HG03558 (cell line): ENCODE results near the gene GABBR2.

Experiments used
- ATAC-seq: cut with Tn5 transposase; IDR thresholded peaks from one replicate; pipeline ENCODE4 v1.9.1; 2021; ENCODE audit warnings: moderate number of reproducible peaks; ENCODE audit not compliant: unreplicated experiment; ENCODE audit errors: extremely low read depth

Gene GABBR2

GRCh38 chr9:98708933-98709911 lies at the start of gene GABBR2:
Gene GABBR2, minus strand, starts transcription at chr9:98708935. Its CDS starts 198 bp downstream, at chr9:98708737.
- no peak for ATAC-seq

DNA sequence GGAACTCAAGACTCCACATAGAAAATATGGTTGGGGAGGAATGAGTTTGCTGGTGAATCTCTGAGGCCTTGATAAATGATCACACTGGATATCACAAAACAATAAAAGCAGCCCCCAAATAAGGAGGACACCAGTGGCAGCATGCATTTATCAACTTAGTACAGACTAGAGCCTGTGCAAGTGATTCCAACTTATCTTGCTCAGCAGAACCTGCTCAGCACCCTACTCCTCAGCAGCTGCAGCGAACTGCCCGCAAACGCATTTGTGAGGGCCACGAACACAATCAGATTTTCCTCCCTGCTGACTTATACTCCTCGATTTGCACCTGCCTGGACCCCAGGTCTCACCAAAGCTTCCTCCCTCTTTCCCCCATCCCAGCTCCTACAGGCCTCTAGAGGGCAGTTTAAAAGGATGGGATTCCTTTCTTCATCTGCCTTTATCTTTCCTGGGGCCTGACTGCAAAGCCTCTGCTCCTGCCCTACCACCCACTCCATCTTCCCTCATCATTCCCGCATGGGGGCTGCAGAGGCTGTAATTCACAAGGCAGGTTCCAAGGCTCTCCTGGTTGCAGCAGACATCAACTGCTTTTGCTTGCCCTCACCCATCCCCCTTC lies 46.4 kb upstream of the GABBR2 start:
- no peak for ATAC-seq

- no peak for ATAC-seq
Observed at GRCh38 chr9:98751210-98751609, 42.5 kb upstream of the GABBR2 start.

GRCh38 chr9:98750364-98751060 lies 41.8 kb upstream of the GABBR2 start:
- ATAC-seq, result no peak

DNA sequence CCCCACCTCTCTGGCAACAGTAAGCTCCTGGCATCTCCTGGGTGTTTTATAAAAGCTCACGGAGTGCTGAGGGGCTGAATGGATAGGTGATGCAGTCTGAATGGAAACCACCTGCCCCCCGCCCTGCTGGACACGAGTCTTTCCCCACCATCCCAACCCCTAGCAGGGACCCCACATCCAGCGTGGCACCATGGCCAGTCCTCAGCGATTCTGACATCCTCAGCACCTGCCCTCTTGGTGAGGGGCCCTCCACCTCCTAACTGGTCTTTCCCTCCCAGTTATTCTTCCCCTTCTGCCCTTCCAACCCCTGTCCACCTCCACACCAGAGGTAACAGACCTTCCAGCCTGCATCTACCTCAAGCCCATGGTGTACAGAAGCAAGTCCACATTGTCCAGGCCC lies 38.7 kb upstream of the GABBR2 start:
- no peak for ATAC-seq

DNA sequence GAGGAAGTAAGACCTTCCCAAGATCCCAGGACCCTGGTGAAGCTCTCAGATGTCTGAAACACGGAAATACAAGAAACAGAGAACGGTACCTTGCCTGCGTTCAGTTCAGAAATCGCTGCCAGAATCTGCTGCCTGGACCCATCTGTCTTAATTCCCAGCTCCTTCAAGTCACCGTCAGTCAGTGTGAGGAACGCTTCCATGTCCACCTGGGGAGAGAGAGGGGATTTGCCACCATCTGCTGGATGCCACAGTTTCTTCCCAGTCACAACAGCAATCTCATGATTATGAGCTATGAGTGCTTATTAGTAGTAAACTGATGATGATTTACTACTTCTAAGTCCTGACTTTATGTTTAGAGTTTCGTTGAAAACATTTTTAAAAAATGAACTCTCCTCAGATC lies 36.7 kb upstream of the GABBR2 start:
- no peak for ATAC-seq

DNA sequence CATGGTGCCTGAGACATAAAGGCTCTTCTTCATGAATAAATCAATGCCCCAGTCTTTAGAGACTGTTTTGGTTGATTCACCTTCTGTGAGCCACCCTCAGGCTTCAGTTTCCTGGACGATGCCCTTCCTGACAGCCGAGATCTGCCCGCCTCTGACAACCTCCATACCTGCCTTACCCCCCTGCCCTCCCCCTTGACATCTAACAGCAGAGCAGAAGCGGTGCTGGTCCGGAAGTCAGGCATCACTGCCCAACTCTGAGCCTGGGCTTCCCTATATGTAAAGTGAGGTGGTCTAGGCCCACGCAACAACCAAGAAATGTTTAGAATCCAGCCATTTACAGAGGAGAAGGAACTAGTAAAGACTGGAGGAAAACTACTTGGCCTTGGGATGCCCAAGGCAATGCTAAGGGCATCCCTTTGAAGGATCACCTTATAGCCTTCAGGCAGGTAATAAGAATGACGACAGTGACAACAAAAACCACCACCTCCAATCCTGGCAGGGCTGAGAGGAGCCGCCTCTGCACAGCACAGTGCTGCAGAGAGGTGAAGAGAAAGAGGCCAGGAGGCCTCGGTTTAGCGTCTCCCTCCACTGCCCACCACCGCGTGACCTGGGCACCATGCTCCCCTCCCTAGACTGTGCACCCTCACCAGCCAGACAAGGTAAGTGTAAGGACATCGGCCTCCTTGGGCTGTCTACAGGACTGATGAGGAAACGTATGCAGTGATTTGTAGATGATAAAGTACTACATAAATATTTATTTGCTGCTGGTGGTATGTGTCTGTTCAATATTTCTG lies 35.3 kb upstream of the GABBR2 start:
- no peak for ATAC-seq

DNA sequence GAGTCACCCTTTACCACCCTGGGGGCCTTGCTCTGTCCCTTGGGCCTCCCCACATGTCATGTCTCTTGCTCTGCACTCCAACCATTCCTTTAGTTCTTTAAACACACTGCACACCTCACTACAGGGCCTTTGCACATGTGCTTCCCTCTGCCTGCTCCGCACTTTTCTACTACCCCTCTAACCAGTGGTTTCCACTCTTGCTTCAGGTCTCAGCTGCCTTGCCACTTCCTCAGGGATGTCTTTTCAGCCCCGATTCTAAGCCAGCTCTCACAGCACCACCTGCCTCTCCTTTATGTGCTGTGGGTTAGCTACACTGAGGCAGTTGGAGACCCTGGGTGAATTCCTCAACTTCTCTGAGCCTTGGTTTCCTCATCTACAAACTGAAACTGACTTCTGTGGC lies 34.6 kb upstream of the GABBR2 start:
- no peak for ATAC-seq

DNA sequence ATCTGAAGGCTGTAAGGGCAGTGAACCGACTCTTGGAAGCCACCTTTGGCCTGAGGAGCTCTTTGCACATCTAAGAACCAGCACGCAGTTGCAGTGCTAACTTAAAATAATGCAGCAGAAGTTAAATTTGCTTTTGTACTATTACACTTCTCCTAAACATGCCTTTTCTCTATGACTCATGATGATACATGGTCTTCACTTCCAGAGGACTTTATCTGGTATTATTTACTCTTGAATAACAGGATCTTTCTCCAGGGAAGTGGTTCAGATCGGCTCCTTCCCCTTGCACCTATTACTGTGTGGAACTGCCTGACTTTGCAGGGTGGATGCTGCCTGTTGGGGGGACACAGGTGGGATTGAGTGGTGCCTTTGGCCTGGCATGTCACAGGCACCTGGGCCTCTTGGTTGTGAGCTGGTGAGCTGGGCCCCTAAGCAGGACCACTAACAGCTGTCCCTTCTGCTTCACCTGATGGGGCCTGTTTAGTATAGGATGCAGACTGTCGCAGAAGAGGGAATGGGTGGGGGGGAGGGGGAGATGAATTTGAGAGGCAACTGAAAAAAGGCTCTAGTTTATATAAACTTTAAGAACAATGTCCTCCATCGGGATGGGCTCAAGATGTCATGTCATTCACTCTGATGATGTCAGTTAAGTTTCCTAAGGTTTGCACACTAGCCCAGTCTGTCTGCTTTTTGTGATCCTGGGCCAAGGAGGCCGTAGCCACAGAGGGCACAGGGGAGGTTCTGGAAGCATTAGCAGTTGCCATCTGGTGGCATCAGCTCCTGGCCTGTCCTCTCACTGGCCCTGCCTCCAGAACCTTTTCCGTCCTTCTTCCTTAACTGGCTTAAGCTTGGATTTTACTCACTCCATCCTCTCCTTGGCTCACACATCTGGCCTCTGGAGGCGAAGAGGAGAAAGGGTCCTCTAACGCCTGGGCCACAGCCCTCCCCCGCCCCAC lies 33.9 kb upstream of the GABBR2 start:
- no peak for ATAC-seq

GRCh38 chr9:98740226-98740881 lies 31.6 kb upstream of the GABBR2 start:
- no peak for ATAC-seq

DNA sequence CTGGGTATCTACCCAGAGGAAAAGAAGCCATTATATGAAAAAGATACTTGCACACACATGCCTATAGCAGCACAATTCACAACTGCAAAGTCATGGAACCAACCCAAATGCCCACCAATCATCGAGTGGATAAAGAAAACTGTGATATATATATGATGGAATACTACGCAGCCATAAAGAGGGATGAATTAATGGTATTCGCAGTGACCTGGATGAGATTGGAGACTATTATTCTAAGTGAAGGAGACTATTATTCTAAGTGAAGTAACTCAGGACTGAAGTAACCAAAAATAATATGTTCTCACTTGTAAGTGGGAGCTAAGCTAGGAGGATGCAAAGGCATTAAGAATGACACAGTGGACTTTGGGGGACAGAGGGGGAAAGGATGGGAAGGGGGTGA lies 30.0 kb upstream of the GABBR2 start:
- ATAC-seq, result no peak

GRCh38 chr9:98736226-98736625 lies 27.5 kb upstream of the GABBR2 start:
- ATAC-seq, result no peak

DNA sequence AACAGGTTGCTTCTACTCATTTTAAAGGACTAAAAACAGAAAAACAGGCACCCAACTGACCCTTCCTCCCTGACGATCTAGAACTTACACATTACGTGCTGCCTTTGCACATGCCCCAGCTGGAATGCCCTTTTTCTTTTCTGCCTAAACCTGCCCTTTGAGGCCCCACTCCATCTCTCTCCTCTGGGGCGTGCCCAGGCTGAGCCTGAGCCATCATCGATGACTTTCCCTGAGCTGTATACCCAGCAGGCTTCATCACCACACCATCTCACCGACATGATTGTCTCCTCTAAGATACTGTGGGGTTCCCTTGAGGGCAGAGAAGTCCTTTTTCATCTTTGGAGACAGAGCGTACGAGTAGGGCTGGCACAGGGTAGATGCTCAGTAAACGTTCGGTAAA lies 24.1 kb upstream of the GABBR2 start:
- no peak for ATAC-seq

GRCh38 chr9:98732091-98732490 lies 23.4 kb upstream of the GABBR2 start:
- ATAC-seq, result no peak

DNA sequence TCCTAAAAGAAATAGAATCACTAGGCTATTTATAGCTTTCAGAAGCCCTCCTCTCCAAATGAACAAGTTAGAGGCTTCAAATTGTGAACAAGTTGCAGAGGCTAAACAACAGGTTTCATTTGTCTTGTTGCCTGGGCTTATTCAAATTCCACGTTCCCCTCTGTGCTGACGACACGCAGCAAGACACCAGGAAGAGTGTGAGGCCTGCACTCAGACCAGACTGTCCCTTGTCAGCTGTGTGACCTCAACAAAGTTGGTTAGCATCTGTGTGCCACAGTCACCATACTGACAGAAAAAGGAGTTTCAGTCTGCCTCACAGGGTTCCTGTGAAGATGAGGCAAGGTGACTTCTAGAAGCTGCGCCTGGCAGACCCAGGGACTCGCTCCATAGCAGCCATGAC lies 22.1 kb upstream of the GABBR2 start:
- ATAC-seq, result no peak

DNA sequence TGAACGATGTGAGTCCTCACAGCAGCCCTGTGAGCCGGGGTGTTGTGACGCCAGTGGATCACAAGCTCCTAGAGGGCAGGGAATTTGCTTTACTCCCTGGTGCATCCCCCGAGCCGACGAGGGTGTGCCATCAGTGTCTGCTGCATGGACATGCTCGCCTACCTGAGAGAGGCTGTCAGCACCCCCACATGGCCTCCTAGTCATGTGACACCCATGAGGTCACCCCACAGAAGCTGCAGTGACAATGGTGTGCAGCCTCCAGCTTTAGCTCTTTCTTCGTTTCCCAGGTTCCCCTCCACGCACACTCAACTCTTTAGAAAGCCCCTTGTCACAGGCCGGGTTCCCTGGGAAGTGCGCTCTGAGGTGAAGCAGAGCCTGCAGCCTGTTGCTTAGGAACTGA lies 19.8 kb upstream of the GABBR2 start:
- ATAC-seq, result no peak

DNA sequence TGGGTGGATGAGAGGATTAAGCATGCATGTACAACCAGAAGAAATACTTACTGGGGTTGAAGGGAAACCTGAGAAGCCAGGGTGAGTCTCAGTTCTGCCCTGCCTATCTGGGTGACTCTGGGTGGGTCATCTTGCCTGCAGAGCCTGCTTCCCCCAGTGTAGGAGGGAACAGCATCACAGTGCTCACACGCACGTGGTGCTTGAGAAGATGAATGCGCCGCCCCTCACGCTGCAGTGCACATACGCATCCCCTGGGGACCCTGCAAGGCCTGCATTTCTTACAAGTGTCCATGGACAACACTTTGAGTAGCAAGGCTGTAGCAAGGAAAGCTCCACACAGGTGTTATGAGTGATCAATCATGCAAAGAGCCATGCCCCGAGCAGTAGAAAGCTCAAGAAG lies 18.7 kb upstream of the GABBR2 start:
- no peak for ATAC-seq

- ATAC-seq, result no peak
Observed at GRCh38 chr9:98726735-98727134, 18.0 kb upstream of the GABBR2 start.
